ENCODE results near the gene RRH. TPM values are rescaled to one million over a fixed set of nuclear protein-coding genes. Genes with fewer than 3 reads are reported as not detected.
"Not testable (repeated sequence)": the region's sequence is repeated elsewhere in the genome, so short reads cannot be mapped to it uniquely, and the experiment has no call there.

The RRH gene
- polyA plus RNA-seq, 1 donor: 1.4 TPM

- no peak for DNase-seq
Observed at GRCh38 chr4:109846395-109847098, 18.8 kb downstream of the RRH start.

DNA sequence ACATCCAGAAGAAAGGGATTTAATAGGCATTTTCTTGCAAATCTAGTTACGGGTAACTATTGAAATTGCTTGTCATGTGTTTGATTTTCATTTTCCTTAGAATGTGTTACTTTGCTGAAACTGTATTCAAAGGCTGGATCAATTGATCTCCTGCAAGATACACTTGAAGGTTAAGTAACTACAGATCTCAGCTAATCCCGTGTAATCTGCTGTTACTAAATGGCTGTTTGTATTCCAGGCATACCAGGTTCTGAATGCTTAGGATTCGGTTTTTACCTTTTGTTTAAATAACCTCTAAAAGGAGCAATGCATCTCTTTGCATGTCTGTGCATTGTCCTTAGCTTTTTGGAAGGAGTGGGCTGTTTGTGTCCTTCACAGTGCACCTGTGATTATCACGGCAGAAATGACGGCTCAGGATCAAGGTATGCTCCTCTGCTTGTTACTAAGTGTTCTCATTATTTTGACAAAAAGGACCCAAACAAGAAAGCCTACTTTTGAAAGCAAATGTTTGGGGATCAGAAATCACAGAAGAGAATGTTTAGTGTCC lies 20.2 kb downstream of the RRH start, which contains the start of gene LRIT3:
TSS of gene LRIT3 (plus strand) at position 212 of the 547 bp plus-strand sequence. CDS start at position 307, 95 bp downstream.
- DNase-seq: no peak

GRCh38 chr4:109848501-109848900 lies 20.7 kb downstream of the RRH start:
- no peak for DNase-seq

- DNase-seq: no peak
Observed at GRCh38 chr4:109850601-109851000, 22.8 kb downstream of the RRH start.

DNA sequence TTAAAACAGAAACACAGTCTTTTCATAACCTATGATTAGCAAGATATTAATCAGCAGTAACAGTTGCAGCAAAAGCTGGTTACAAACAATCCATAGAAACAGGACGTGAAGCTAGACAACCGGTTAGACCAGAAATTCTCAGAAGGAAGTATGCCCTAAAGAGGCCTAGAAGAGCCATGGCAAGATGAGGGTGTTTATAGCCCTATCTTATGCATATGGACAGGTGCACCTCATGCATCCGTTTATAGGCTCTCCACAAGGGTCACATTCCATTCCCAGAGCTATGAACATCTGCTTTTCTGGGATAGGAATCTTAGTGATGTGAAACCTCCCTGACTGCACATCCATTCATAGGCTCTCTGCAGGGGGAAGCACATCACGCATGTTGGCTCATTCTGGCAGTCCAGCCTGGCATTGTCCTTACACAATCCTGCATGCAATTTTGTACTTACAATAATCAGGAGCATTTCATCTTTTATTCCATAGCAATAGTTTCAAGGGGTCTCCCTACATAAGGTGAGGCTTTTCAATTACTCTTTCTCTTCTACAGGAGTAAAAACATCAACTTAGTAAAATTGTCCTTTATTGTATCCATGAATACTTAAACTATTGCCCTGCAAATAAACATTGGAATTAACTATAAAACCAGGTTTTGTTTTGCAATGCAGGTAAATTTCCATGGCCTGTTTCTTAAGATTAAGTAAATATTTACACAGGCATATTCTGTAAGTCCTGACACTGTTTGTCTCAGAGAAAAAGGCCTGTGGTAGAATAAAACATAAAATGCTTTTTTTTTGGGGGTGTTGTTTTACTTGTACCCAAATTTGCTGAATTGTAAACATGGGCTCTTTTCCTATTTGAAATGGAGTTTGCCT lies 31.9 kb downstream of the RRH start:
- not testable (repeated sequence) for DNase-seq

DNA sequence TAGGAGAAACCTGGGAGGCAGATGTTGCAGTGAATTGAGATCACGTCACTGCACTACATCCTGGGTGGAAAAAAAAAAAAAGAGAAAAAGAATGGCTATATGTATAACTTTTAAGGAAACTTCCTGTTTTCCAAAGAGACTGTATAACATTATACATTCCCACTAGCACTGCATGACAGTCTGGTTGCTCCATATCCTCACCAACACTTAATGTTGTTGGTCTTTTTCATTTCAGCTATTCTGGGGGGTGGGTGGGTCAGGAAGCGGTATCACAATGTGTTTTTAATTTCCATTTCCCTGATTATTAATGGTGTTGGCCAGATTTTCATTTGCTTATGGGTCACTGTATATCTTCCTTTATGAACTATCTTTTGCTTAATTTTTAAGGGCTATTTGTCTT lies 33.5 kb downstream of the RRH start:
- DNase-seq: no peak

- no peak for DNase-seq
Observed at GRCh38 chr4:109861916-109862511, 34.2 kb downstream of the RRH start.

DNA sequence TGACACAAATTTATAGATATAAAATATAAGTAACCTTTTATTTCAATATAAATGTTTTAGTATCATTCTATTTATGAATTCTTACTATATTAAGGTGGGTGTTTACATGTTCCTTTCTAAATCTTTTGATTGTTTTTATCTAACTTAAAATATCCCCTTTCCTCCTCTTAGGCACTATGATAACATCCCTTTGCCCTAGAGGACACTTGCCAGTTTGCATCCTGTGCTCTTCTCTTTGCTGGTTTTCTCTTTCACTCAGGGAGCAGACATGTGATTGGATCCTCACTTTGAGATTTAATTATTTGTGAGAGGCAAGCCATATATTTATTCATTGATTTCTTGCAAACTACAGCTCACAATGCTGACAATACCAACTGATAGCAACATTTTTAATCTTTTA lies 36.4 kb downstream of the RRH start:
- no peak for DNase-seq

DNA sequence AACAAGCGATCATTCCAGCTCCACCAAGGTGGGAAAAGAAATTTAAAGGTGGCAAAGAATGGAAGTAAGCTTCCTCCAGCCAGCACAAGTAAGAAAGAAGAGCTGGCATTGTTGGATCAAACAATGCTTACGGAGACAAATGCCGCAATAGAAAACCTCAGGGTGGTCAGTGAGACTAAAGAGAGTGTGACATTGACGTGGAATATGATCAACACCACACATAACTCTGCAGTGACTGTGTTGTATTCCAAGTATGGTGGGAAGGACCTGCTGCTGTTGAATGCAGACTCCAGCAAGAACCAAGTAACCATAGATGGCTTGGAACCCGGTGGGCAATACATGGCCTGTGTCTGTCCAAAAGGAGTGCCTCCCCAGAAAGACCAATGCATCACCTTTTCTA lies 42.3 kb downstream of the RRH start:
- DNase-seq: no peak

GRCh38 chr4:109872065-109872464 lies 44.3 kb downstream of the RRH start:
- DNase-seq: no peak

- no peak for DNase-seq
Observed at GRCh38 chr4:109872950-109873656, 45.3 kb downstream of the RRH start.

GRCh38 chr4:109873791-109874514 lies 46.2 kb downstream of the RRH start:
- no peak for DNase-seq

- no peak for DNase-seq
Observed at GRCh38 chr4:109875106-109875505, 47.3 kb downstream of the RRH start.

DNA sequence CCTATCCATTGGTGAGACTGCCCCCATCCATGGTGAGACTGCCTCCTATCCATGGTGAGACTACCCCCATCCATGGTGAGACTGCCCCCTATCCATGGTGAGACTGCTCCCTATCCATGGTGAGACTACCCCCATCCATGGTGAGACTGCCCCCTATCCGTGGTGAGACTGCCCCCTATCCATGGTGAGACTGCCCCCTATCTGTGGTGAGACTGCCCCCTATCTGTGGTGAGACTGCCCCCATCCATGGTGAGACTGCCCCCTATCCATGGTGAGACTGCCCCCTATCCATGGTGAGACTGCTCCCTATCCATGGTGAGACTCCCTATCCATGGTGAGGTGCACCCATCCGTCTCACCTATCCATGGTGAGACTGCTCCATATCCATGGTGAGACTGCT lies 47.8 kb downstream of the RRH start:
- not testable (repeated sequence) for DNase-seq

GRCh38 chr4:109876634-109877265 lies 49.0 kb downstream of the RRH start:
- no peak for DNase-seq

DNA sequence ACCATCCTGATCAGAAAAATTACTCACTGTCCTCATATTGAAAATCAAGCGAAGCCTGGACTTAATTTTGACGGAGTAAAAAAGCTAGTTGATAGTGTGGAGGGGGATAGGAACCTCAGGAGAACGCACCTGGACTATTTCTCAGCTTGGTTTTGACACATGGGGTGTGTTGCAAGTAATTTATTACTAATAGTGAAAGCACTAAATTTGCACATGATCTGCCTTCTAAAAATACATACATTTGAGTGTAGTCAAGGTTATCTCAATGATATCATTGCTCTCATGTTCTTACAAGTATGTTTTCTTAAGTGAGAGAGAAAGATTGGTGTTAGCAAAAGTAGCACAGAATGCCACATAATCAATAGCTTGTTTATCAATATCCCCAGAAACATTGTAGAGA lies 49.6 kb downstream of the RRH start:
- DNase-seq: no peak

GRCh38 chr4:109878355-109878754 lies 50.6 kb downstream of the RRH start:
- DNase-seq: no peak

GRCh38 chr4:109879081-109879480 lies 51.3 kb downstream of the RRH start:
- no peak for DNase-seq

GRCh38 chr4:109879636-109880314 lies 52.0 kb downstream of the RRH start:
- no peak for DNase-seq

DNA sequence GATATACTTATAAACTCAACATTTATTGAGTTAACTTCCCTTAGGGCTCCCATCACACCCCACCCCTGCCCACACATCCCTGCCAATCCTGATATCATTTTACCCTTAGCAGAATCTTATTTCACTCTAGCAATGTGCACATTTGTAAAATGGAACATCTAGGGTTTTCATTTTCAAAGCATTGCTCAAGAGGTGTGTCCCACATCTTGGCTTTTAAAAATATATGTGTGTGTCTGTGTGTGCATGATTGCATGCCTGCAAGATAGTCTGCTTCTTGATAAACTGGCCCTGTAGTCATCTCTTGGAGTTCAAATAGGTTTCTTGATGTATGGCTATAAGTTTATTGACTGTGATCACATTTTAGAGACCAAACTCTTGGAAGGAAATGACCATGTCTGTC lies 58.5 kb downstream of the RRH start:
- DNase-seq: no peak
